Activated CD4-positive, alpha-beta T cell treated with anti-CD3 and anti-CD28 coated beads for 48 hours (primary cell): ENCODE data around the gene TRPM1.

Experiments
- DNase-seq: peaks from one replicate; pipeline ENCODE4 v3.0.0-alpha.2; 2020

The TRPM1 gene

GRCh38 chr15:31046759-31047359, 54.7 kb downstream of the TRPM1 start:
- DNase-seq: no peak

GRCh38 chr15:31045606-31046005, 55.9 kb downstream of the TRPM1 start:
- no peak for DNase-seq

- no peak for DNase-seq
Observed at GRCh38 chr15:31042751-31043150, 58.8 kb downstream of the TRPM1 start.

- no peak for DNase-seq
Observed at GRCh38 chr15:31041610-31042009, 59.9 kb downstream of the TRPM1 start.

GRCh38 chr15:31040611-31041010, 60.9 kb downstream of the TRPM1 start:
- no peak for DNase-seq

GRCh38 chr15:31039961-31040360, 61.6 kb downstream of the TRPM1 start:
- no peak for DNase-seq

- DNase-seq: no peak
Observed at GRCh38 chr15:31037731-31038477, 63.6 kb downstream of the TRPM1 start.

GRCh38 chr15:31036783-31037182, 64.7 kb downstream of the TRPM1 start:
- no peak for DNase-seq

- DNase-seq: no peak
Observed at GRCh38 chr15:31035610-31036009, 65.9 kb downstream of the TRPM1 start.

- DNase-seq: no peak
Observed at GRCh38 chr15:31034152-31034551, 67.4 kb downstream of the TRPM1 start.

GRCh38 chr15:31032961-31033371, 68.6 kb downstream of the TRPM1 start:
- DNase-seq: no peak

GRCh38 chr15:31031471-31032067, 70.0 kb downstream of the TRPM1 start:
- DNase-seq: no peak

- DNase-seq: no peak
Observed at GRCh38 chr15:31027910-31028578, 73.5 kb downstream of the TRPM1 start.

GRCh38 chr15:31025996-31026395, 75.5 kb downstream of the TRPM1 start:
- no peak for DNase-seq

- DNase-seq: no peak
Observed at GRCh38 chr15:31024979-31025378, 76.5 kb downstream of the TRPM1 start.

- no peak for DNase-seq
Observed at GRCh38 chr15:31024330-31024729, 77.2 kb downstream of the TRPM1 start.

GRCh38 chr15:31023841-31024240, 77.7 kb downstream of the TRPM1 start:
- DNase-seq: no peak

- DNase-seq: no peak
Observed at GRCh38 chr15:31021067-31021665, 80.4 kb downstream of the TRPM1 start.

- no peak for DNase-seq
Observed at GRCh38 chr15:31020542-31020941, 81.0 kb downstream of the TRPM1 start.

- no peak for DNase-seq
Observed at GRCh38 chr15:31019986-31020385, 81.5 kb downstream of the TRPM1 start.

GRCh38 chr15:31017311-31017710, 84.2 kb downstream of the TRPM1 start:
- DNase-seq: no peak

GRCh38 chr15:31016446-31016915, 85.0 kb downstream of the TRPM1 start:
- DNase-seq: no peak

- no peak for DNase-seq
Observed at GRCh38 chr15:31014608-31014925, 87.0 kb downstream of the TRPM1 start.
